OCI-LY1 (cell line): ENCODE measurements around the gene GJA5.

Experiments
- H2AFZ ChIP-seq: fragments of 200-600 bp; sonication (generic), shearing (Covaris generic); 2 replicates; pipeline ENCODE4 v1.6.0; 2014; ENCODE audit warnings: antibody characterized with exemption, mild to moderate bottlenecking, low read length
- H3F3A ChIP-seq: fragments of 200-600 bp; sonication (generic), shearing (Covaris generic); 2 replicates; pipeline ENCODE4 v1.6.0; 2014; ENCODE audit warnings: mild to moderate bottlenecking, antibody characterized with exemption, low read length, moderate library complexity; ENCODE audit not compliant: insufficient read depth
- H3K27ac ChIP-seq: fragments of 200-600 bp; sonication (generic); 2 replicates; pipeline ENCODE4 v1.5.1; 2014; ENCODE audit warnings: low read length, mixed run types, mild to moderate bottlenecking, low read depth; ENCODE audit not compliant: poor library complexity, severe bottlenecking
- H3K27me3 ChIP-seq: fragments of 200-600 bp; sonication (generic); 2 replicates; pipeline ENCODE4 v1.6.0; 2014; ENCODE audit warnings: antibody characterized with exemption, mild to moderate bottlenecking, low read length, moderate library complexity; ENCODE audit not compliant: insufficient read depth
- H3K36me3 ChIP-seq: fragments of 200-600 bp; sonication (generic); 2 replicates; pipeline ENCODE4 v1.6.1; 2014; ENCODE audit warnings: mild to moderate bottlenecking, antibody characterized with exemption, low read length, moderate library complexity, mixed read lengths; ENCODE audit not compliant: insufficient read depth
- H3K4me1 ChIP-seq: fragments of 200-600 bp; sonication (generic); 2 replicates; pipeline ENCODE4 v1.5.1; 2014; ENCODE audit warnings: mild to moderate bottlenecking, low read length, moderate library complexity; ENCODE audit not compliant: insufficient read depth, severe bottlenecking
- H3K4me2 ChIP-seq: fragments of 200-600 bp; sonication (generic), shearing (Covaris generic); 2 replicates; pipeline ENCODE4 v1.6.1; 2014; ENCODE audit warnings: low read length
- H3K4me3 ChIP-seq: fragments of 200-600 bp; sonication (generic); 2 replicates; pipeline ENCODE4 v1.5.1; 2014; ENCODE audit warnings: low read length, low read depth, mild to moderate bottlenecking, mixed read lengths; ENCODE audit not compliant: poor library complexity, severe bottlenecking
- H3K79me2 ChIP-seq: fragments of 200-600 bp; shearing (Covaris generic); 2 replicates; pipeline ENCODE4 v1.6.1; 2016; ENCODE audit warnings: mixed run types, low read length, mixed read lengths; ENCODE audit not compliant: insufficient read depth
- H3K9ac ChIP-seq: fragments of 200-600 bp; sonication (generic), shearing (Covaris generic); 2 replicates; pipeline ENCODE4 v1.6.1; 2014; ENCODE audit warnings: mild to moderate bottlenecking, low read length, mixed read lengths
- H3K9me2 ChIP-seq: fragments of 200-600 bp; sonication (generic), shearing (Covaris generic); 2 replicates; pipeline ENCODE4 v1.6.1; 2014; ENCODE audit warnings: low read depth, mild to moderate bottlenecking, low read length, mixed read lengths
- H3K9me3 ChIP-seq: fragments of 200-600 bp; shearing (Covaris generic); 2 replicates; pipeline ENCODE4 v1.6.1; 2014; ENCODE audit warnings: low read length, mixed read lengths
- H4K20me1 ChIP-seq: fragments of 200-600 bp; sonication (generic), shearing (Covaris generic); 2 replicates; pipeline ENCODE4 v1.6.0; 2016; ENCODE audit warnings: mild to moderate bottlenecking, low read length; ENCODE audit not compliant: insufficient read depth
- EZH2 ChIP-seq: fragments of 200-600 bp; sonication (generic), shearing (Covaris generic); IDR thresholded peaks from 2 replicates; pipeline ENCODE4 v1.8.0; 2017; ENCODE audit warnings: borderline replicate concordance, mixed run types, mild to moderate bottlenecking, antibody characterized with exemption, low read length, moderate library complexity, mixed read lengths
- TF ChIP-seq, protein P1 (sequence below): fragments of 200-600 bp; sonication (generic), shearing (Covaris generic); IDR thresholded peaks from 2 replicates; pipeline ENCODE4 v1.5.1; 2017; ENCODE audit warnings: mild to moderate bottlenecking, antibody characterized with exemption, low read length, moderate library complexity, mixed read lengths

Gene GJA5

GRCh38 chr1:147773215-147773715 is 12.9 kb upstream of the GJA5 start:
- no peak for TF ChIP-seq EZH2
- TF ChIP-seq, protein P1, sequence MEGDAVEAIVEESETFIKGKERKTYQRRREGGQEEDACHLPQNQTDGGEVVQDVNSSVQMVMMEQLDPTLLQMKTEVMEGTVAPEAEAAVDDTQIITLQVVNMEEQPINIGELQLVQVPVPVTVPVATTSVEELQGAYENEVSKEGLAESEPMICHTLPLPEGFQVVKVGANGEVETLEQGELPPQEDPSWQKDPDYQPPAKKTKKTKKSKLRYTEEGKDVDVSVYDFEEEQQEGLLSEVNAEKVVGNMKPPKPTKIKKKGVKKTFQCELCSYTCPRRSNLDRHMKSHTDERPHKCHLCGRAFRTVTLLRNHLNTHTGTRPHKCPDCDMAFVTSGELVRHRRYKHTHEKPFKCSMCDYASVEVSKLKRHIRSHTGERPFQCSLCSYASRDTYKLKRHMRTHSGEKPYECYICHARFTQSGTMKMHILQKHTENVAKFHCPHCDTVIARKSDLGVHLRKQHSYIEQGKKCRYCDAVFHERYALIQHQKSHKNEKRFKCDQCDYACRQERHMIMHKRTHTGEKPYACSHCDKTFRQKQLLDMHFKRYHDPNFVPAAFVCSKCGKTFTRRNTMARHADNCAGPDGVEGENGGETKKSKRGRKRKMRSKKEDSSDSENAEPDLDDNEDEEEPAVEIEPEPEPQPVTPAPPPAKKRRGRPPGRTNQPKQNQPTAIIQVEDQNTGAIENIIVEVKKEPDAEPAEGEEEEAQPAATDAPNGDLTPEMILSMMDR: no peak
- Histone ChIP-seq H3K4me2 (no peak overlapping the region), H3K9me3 (no peaks in the 10 kb centered on the region), H3K9ac (no peak overlapping the region), H3K9me2 (no peaks in the 10 kb centered on the region), H4K20me1 (no peaks in the 10 kb centered on the region), H3K79me2 (no peaks in the 10 kb centered on the region), H3F3A (no peaks in the 10 kb centered on the region), H3K36me3 (no peaks in the 10 kb centered on the region), H3K4me1 (no peaks in the 10 kb centered on the region), H3K4me3 (no peak overlapping the region), H3K27ac (no peak overlapping the region), H2AFZ (no peak overlapping the region), H3K27me3 (no peaks in the 10 kb centered on the region)

DNA sequence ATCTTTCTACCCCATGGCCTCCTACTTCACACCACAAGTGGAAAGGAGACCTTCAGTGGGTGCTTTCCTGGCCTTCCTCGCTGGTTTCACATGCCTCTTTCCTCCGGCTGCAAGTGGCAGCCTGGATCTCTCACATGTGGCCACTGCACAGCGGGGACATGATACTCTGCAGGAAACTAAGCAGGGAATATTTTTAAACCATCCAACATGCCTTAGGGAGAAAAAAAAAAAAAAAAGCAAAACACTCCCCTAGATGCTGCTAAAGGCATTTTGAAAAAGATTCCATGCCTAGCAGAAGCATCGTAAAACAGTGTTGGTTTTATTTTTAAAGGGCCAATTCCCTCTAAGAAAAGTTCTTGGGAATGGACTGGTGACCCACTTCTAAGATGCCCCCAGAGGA is 12.2 kb upstream of the GJA5 start:
- Histone ChIP-seq H3K27ac (no peak overlapping the region), H3K9ac (no peak overlapping the region), H2AFZ (no peak overlapping the region), H3K9me2 (no peaks in the 10 kb centered on the region), H3F3A (no peaks in the 10 kb centered on the region), H3K4me3 (no peak overlapping the region), H3K79me2 (no peaks in the 10 kb centered on the region), H3K4me2 (no peak overlapping the region), H4K20me1 (no peaks in the 10 kb centered on the region), H3K27me3 (no peaks in the 10 kb centered on the region), H3K36me3 (no peaks in the 10 kb centered on the region), H3K9me3 (no peaks in the 10 kb centered on the region), H3K4me1 (no peaks in the 10 kb centered on the region)
- no peak for TF ChIP-seq EZH2
- TF ChIP-seq, protein P1: no peak

DNA sequence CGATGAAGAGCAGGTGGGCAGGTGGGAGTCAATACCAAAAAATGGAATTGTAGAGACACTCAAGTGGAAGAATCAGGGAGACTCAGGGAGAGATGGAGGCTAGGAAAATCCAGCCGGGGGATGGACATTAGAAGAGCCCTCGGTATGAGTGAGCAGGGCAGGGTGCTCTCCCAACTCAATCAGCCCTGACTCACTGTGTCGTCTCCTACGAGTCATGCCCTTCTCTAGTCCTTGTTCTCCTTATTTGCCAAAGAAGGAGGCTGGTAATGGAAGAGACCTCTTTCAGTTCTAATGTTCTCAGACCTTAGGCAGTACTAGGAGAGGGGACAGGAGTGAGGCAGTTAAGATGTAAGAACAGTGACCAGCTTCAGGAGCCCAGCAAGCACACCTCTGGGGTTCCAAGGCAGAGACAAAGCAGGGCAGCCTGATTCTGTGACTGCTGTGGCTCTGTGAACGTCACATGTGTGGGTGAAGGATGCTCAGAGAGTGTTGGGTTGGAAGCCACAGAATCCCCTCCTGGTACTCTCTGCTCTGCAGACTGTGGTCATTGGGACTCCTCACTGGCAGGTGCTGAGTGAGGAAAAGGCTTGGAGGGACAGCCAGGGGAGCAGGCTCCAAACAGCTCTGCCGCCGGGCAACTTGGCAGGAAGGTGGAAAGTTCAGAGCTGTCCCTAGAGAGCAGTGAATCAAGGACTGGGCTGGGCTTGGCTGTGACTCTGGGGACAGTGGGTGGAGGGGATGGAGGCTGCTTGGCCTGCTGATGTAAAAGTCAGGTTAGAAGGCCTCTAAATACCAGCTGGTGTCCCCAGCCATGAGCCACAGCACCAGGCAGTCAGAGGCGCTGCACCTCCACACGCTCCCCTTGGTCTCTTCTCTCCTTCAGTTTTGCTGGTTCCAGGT is 11.1 kb upstream of the GJA5 start:
- Histone ChIP-seq H3K27me3 (no peaks in the 10 kb centered on the region), H3F3A (no peaks in the 10 kb centered on the region), H3K9me3 (no peaks in the 10 kb centered on the region), H3K27ac (no peak overlapping the region), H3K4me2 (no peak overlapping the region), H3K9ac (no peak overlapping the region), H2AFZ (no peak overlapping the region), H3K36me3 (no peaks in the 10 kb centered on the region), H3K4me3 (no peak overlapping the region), H3K79me2 (no peaks in the 10 kb centered on the region), H3K4me1 (no peaks in the 10 kb centered on the region), H4K20me1 (no peaks in the 10 kb centered on the region), H3K9me2 (no peaks in the 10 kb centered on the region)
- TF ChIP-seq EZH2: no peak
- TF ChIP-seq, protein P1: no peak
